ENCODE data around the gene NDUFAB1.

GRCh38 chr16:23634461-23635036 is 38.4 kb upstream of the NDUFAB1 start:
- no peak for TF ChIP-seq CTCF (IDR thresholded peaks at IDR 0.05)
- TF ChIP-seq ZFX (IDR thresholded peaks at IDR 0.05; ENCODE audit: borderline replicate concordance): no peak

All from 22Rv1 (cell line).